ENCODE results near the gene CEP57L1. TPM values are rescaled to one million over a fixed set of nuclear protein-coding genes. Genes with fewer than 3 reads are reported as not detected.

The CEP57L1 gene
- total RNA-seq, 1 donor, result 43.6 TPM

GRCh38 chr6:109092074-109092473 is 3.2 kb upstream of the CEP57L1 start:
- DNase-seq (ENCODE audit: low read depth), result no peak
- peak overlapping the region; percentile 91 for H3K4me3 ChIP-seq (ENCODE audit: low read depth, low read length)
- TF ChIP-seq, protein P1, sequence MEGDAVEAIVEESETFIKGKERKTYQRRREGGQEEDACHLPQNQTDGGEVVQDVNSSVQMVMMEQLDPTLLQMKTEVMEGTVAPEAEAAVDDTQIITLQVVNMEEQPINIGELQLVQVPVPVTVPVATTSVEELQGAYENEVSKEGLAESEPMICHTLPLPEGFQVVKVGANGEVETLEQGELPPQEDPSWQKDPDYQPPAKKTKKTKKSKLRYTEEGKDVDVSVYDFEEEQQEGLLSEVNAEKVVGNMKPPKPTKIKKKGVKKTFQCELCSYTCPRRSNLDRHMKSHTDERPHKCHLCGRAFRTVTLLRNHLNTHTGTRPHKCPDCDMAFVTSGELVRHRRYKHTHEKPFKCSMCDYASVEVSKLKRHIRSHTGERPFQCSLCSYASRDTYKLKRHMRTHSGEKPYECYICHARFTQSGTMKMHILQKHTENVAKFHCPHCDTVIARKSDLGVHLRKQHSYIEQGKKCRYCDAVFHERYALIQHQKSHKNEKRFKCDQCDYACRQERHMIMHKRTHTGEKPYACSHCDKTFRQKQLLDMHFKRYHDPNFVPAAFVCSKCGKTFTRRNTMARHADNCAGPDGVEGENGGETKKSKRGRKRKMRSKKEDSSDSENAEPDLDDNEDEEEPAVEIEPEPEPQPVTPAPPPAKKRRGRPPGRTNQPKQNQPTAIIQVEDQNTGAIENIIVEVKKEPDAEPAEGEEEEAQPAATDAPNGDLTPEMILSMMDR (IDR thresholded peaks at IDR 0.05; ENCODE audit: insufficient read depth, low read depth, low read length), result no peak

- TF ChIP-seq, protein P1 (IDR thresholded peaks at IDR 0.05; ENCODE audit: insufficient read depth, low read depth, low read length), result no peak
- peak overlapping the region; percentile 91 for H3K4me3 ChIP-seq (ENCODE audit: low read depth, low read length)
- DNase-seq (ENCODE audit: low read depth), result peak; percentile 29
Measured at GRCh38 chr6:109093732-109094415, 1.4 kb upstream of the CEP57L1 start.

DNA sequence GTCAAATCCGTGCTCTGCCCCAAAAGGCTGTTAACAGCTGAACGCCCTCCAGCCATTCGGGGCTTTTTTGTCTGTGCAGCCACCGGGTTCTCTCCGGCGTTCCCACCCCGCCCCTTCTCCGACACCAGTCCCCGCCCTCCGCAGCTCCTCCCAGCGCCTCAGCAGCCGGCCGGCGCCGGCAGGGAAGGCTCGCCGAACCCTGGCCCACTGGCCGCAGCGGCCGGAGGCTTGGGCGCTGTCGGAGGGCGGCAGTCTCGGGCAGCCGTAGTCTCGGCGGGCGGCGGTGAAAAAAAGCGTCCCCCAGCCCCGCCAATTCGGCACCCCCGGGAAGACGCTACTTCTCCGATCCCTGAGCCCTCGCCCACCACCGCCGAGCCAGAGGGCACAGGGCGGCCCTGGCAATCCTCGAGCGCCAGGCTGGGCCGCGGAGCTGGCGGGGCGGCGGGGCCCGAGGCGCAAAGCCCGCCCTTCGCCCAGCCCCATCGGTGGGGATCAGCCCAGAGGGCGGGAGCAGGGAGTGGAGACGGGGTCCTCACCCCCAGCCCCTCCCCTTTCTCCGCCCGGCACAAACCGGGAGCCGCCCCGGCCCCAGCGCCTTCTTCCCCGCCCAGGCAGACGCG is 781 bp upstream of the CEP57L1 start, which contains the start of gene SESN1:
SESN1 (minus strand) TSS at position 431 of the 620 bp plus-strand sequence. CDS start 773 bp downstream, outside the sequence.
- TF ChIP-seq, protein P1 (IDR thresholded peaks at IDR 0.05; ENCODE audit: insufficient read depth, low read depth, low read length), result no peak
- peak; percentile 93 for DNase-seq (ENCODE audit: low read depth)
- peak within 1 kb of the TSS; percentile 91 for H3K4me3 ChIP-seq (ENCODE audit: low read depth, low read length)

GRCh38 chr6:109095835-109096084 is 453 bp downstream of the CEP57L1 start:
- no peak for DNase-seq (ENCODE audit: low read depth)
- TF ChIP-seq, protein P1 (IDR thresholded peaks at IDR 0.05; ENCODE audit: insufficient read depth, low read depth, low read length), result no peak
- peak overlapping the region; percentile 91 for H3K4me3 ChIP-seq (ENCODE audit: low read depth, low read length)

GRCh38 chr6:109096208-109096607 is 901 bp downstream of the CEP57L1 start:
- peak overlapping the region; percentile 91 for H3K4me3 ChIP-seq (ENCODE audit: low read depth, low read length)
- TF ChIP-seq, protein P1 (IDR thresholded peaks at IDR 0.05; ENCODE audit: insufficient read depth, low read depth, low read length), result no peak
- no peak for DNase-seq (ENCODE audit: low read depth)

GRCh38 chr6:109097661-109098060 is 2.4 kb downstream of the CEP57L1 start:
- DNase-seq (ENCODE audit: low read depth), result no peak
- TF ChIP-seq, protein P1 (IDR thresholded peaks at IDR 0.05; ENCODE audit: insufficient read depth, low read depth, low read length), result no peak
- H3K4me3 ChIP-seq (ENCODE audit: low read depth, low read length), result no peak overlapping the region

Data from fibroblast of villous mesenchyme (primary cell).